Esophagus muscularis mucosa (tissue), 4 donors: ENCODE results near the gene MTPN. TPM values are rescaled to one million over a fixed set of nuclear protein-coding genes. Genes with fewer than 3 reads are reported as not detected.

Source experiments
- DNase-seq: peaks from one replicate; pipeline ENCODE4 v3.0.0-alpha.2; 2017; ENCODE audit errors: extremely low spot score
- H3K27ac ChIP-seq, 4 donors: fragments of 200-600 bp; sonication (generic); replicated peaks in 1 of 4; 1 replicate in 3 of 4; 2 replicates in 1 of 4; pipeline ENCODE4 v1.5.1; 2016 to 2019; ENCODE audit warnings: mild to moderate bottlenecking in 1 of 4
- H3K27me3 ChIP-seq, 4 donors: fragments of 200-600 bp; sonication (generic); one replicate each; pipeline versions ENCODE4 v1.5.1 to v1.6.0; 2016 to 2019
- H3K36me3 ChIP-seq, 4 donors: fragments of 200-600 bp; sonication (generic); one replicate each; pipeline ENCODE4 v1.5.1; 2016 to 2019
- H3K4me1 ChIP-seq, 4 donors: fragments of 200-600 bp; sonication (generic); one replicate each; pipeline ENCODE4 v1.5.1; 2016 to 2019
- H3K4me3 ChIP-seq, 4 donors: fragments of 200-600 bp; sonication (generic); 1 replicate in 2 of 4; 2 replicates in 2 of 4; pipeline ENCODE4 v1.5.1; 2016 to 2019; ENCODE audit warnings: mild to moderate bottlenecking in 4 of 4, moderate library complexity in 1 of 4
- H3K9me3 ChIP-seq, 4 donors: fragments of 200-600 bp; sonication (generic); 1 replicate in 3 of 4; 2 replicates in 1 of 4; pipeline ENCODE4 v1.5.1; 2016 to 2019
- EP300 ChIP-seq: sonication (generic); formaldehyde crosslinking; IDR thresholded peaks from one replicate; pipeline ENCODE4 v1.6.1; 2017; ENCODE audit warnings: antibody characterized with exemption
- POLR2A ChIP-seq: fragments of 450-650 bp; IDR thresholded peaks from one replicate; pipeline ENCODE4 v1.6.1; 2017; ENCODE audit warnings: antibody characterized with exemption, moderate library complexity, mild to moderate bottlenecking, low read depth
- POLR2AphosphoS5 ChIP-seq, 2 donors: sonication (generic); formaldehyde crosslinking; IDR thresholded peaks; one replicate each; pipeline ENCODE4 v1.6.1; 2017; ENCODE audit warnings: antibody characterized with exemption in 2 of 2
- WGBS: methylation state at CpG from one replicate; pipeline ENCODE4 v1.1.5; 2018; 5-methylcytosine and 5-hydroxymethylcytosine counted together
- intact Hi-C: fragments of 100-400 bp; cut with DNase I; formaldehyde crosslinking; loops from one replicate; pipeline ENCODE4 v1.15.1; 2023
- total RNA-seq, 4 donors: library from RNA; depleted of rRNA; stranded (reverse); fragments of >200 nt; gene quantifications; one replicate each; pipeline versions ENCODE4 v1.1.0 to v1.2.1, GENCODE V29; 2016
- TF ChIP-seq, protein P1 (sequence below), 3 experiments: fragments of 200-600 bp in 2 of 3; fragments of 450-650 bp in 1 of 3; sonication (generic) in 2 of 3; IDR thresholded peaks; one replicate each; pipeline ENCODE4 v1.5.1; 2017 to 2019; ENCODE audit warnings: antibody characterized with exemption in 3 of 3, mild to moderate bottlenecking in 2 of 3, moderate library complexity in 1 of 3

MTPN gene
- total RNA-seq, 4 donors from 2014 or later = 68.8 to 74.9 (median 71.5) TPM

DNA sequence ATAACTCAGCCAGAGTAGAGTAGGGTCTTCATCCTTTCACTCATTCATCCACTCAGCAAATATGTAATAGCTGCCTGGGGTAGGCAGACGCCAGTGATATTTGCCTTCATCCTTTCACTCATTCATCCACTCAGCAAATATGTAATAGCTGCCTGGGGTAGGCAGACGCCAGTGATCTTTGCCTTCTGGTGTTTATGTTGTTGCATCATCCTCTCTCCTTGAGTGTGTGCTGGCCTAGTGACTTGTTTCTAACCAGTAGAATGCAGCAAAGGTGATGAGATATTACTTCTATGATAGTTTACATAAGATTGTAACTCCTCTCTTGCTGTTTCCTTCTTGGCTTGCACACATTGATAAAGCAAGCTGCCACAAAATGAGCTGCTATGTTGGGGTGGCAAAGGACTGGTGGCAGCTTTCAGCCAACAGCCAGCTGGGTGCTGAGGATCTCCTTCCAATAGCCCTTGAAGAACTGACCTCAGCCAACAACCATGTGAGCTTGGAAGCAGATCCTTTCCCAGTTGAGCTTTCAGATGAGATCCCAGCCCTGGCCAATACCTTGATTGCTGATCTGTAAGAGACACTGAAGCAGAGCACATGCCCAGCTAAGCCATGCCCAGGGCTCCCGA is 23.2 kb upstream of the MTPN start:
- TF ChIP-seq, protein P1, sequence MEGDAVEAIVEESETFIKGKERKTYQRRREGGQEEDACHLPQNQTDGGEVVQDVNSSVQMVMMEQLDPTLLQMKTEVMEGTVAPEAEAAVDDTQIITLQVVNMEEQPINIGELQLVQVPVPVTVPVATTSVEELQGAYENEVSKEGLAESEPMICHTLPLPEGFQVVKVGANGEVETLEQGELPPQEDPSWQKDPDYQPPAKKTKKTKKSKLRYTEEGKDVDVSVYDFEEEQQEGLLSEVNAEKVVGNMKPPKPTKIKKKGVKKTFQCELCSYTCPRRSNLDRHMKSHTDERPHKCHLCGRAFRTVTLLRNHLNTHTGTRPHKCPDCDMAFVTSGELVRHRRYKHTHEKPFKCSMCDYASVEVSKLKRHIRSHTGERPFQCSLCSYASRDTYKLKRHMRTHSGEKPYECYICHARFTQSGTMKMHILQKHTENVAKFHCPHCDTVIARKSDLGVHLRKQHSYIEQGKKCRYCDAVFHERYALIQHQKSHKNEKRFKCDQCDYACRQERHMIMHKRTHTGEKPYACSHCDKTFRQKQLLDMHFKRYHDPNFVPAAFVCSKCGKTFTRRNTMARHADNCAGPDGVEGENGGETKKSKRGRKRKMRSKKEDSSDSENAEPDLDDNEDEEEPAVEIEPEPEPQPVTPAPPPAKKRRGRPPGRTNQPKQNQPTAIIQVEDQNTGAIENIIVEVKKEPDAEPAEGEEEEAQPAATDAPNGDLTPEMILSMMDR (IDR thresholded peaks at IDR 0.05) = no peak
- TF ChIP-seq EP300 (no peak), POLR2AphosphoS5 (IDR thresholded peaks at IDR 0.05) (no peak), POLR2A (no peak)
- H3K27me3 ChIP-seq = no peaks in the 10 kb centered on the region
- WGBS = 78% methylated on average over 3 of the region's 3 CpGs
- H3K4me3 ChIP-seq = no peak overlapping the region
- no peak overlapping the region for H3K27ac ChIP-seq
- H3K36me3 ChIP-seq = no peaks in the 10 kb centered on the region
- peaks cover 0 to 5% (median 0%) of the 10 kb centered on the region in 4 donors for H3K9me3 ChIP-seq
- intact Hi-C loops = no loop called here
- no peaks in the 10 kb centered on the region for H3K4me1 ChIP-seq
- DNase-seq = no peak

DNA sequence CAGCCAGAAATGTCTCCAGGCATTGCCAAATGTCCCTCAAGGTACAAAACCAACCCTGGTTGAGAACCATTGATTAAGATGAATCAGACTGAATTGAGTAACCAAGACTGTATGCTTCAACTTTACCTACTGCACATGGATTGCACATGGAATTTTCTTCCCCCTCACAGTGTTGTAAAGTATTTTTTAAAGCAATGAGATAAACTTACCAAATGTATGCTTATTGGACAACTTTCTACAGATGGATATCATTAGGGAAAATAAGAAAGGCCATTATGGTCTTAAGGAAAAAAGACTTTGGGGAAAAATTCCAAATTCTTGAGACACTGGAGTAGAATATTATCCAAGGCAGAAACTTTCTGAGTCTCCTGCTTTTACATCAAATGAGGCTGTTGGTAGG is 20.9 kb upstream of the MTPN start:
- no peaks in the 10 kb centered on the region for H3K36me3 ChIP-seq
- no peak overlapping the region for H3K4me3 ChIP-seq
- intact Hi-C loops = no loop called here
- peaks cover 0 to 5% (median 0%) of the 10 kb centered on the region in 4 donors for H3K9me3 ChIP-seq
- DNase-seq = no peak
- H3K4me1 ChIP-seq = no peaks in the 10 kb centered on the region
- no peak overlapping the region for H3K27ac ChIP-seq
- no peak for TF ChIP-seq POLR2A
- TF ChIP-seq EP300 = no peak
- no peak for TF ChIP-seq POLR2AphosphoS5 (IDR thresholded peaks at IDR 0.05)
- TF ChIP-seq, protein P1 (IDR thresholded peaks at IDR 0.05) = no peak
- no peaks in the 10 kb centered on the region for H3K27me3 ChIP-seq

DNA sequence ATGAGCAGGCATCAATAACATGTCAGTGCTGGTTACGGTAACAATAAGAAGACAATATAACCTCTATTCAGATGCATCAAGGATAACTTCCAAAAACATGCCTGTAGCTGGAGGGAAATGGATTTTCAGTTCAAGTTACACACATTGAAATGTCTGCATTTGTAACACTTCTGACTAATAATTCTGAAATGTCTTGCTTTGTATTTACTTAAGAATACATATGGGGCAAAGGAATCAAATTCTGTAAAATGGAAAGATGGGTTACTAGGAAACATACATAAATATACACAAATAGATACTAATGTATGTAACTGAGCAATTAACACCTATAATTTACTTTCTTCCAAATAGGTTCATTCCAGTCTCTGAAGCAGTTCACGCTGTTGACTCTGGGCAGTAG is 18.6 kb upstream of the MTPN start:
- Histone ChIP-seq H3K4me1 (no peaks in the 10 kb centered on the region), H3K4me3 (no peak overlapping the region), H3K27me3 (no peaks in the 10 kb centered on the region), H3K36me3 (no peaks in the 10 kb centered on the region), H3K9me3 (peaks cover 0 to 5% (median 0%) of the 10 kb centered on the region in 4 donors), H3K27ac (no peak overlapping the region)
- DNase-seq = no peak
- intact Hi-C loops = no loop called here
- no peak for TF ChIP-seq EP300
- TF ChIP-seq POLR2AphosphoS5 (IDR thresholded peaks at IDR 0.05) = no peak
- no peak for TF ChIP-seq POLR2A
- TF ChIP-seq, protein P1 (IDR thresholded peaks at IDR 0.05) = no peak
- WGBS = 84% methylated on average over 2 of the region's 2 CpGs

DNA sequence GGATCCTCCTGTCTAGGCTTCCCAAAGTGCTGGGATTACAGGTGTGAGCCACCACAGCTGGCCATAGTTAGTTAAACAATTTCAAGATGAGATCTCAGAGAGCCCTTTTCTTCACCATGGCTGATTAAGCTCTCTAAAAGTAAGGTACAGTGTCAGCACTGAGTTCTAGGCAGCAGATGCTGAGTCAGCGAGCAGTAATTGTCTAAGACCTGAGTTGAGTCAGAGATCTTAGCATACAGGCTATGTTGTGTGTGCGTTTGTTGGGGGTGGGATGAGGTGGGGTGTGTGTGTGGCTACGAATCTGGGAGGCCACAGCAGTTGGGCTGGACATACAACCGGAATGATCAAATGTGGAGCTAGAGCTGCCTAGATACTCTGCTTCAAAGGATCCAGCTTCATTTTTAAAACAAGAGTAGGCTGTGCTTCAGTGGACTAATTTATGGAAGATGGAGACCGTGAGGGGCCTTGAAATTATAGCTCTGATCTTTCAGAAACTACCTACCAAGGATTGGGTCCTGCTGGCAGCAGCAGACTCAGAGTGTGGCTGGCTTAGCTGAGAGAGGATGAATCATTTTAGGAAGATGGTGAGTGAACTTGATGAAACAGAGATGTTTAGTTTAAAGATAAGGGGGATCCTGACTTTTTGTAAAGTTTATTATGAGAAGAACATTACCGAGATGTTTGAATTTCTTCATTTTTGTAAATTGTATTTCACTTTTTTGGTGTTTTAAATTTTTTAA is 17.5 kb upstream of the MTPN start:
- intact Hi-C loops = no loop called here
- H3K4me3 ChIP-seq = no peak overlapping the region
- 91% methylated on average over 6 of the region's 6 CpGs for WGBS
- H3K4me1 ChIP-seq = no peaks in the 10 kb centered on the region
- no peak for DNase-seq
- TF ChIP-seq, protein P1 (IDR thresholded peaks at IDR 0.05) = no peak
- no peak for TF ChIP-seq POLR2A
- TF ChIP-seq EP300 = no peak
- TF ChIP-seq POLR2AphosphoS5 (IDR thresholded peaks at IDR 0.05) = no peak
- H3K27ac ChIP-seq = no peak overlapping the region
- no peaks in the 10 kb centered on the region for H3K36me3 ChIP-seq
- no peaks in the 10 kb centered on the region for H3K27me3 ChIP-seq
- no peaks in the 10 kb centered on the region for H3K9me3 ChIP-seq
